ENCODE data around the gene TTF2. TPM values are rescaled to one million over a fixed set of nuclear protein-coding genes. Genes with fewer than 3 reads are reported as not detected.

The TTF2 gene
- total RNA-seq, 1 donor from 2014 or later = 36.1 TPM

DNA sequence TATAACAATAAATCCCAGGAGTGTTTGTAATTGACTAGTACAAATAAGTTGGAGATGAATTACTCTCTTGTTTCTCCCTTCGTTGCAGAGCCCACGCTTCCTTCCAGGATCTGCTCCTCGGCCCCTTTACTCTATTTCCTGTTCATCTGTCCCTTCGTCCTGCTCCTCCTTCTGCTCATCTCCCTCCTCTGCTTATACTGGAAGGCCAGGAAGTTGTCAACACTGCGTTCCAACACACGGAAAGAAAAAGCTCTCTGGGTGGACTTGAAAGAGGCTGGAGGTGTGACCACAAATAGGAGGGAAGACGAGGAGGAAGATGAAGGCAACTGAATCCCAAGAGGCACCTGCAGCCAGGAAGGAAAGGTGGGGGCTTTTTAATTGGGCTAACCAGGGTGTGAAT lies 26.4 kb upstream of the TTF2 start:
- Mint-ChIP-seq H3K9me3 (no peaks in the 10 kb centered on the region), H3K27ac (no peak overlapping the region), H3K4me3 (no peak overlapping the region), H3K27me3 (ENCODE audit: insufficient read depth, low read depth) (peaks cover 2% of the 10 kb centered on the region), H3K36me3 (no peaks in the 10 kb centered on the region), H3K4me1 (peaks cover 15% of the 10 kb centered on the region)
- Histone ChIP-seq H3K27ac (no peak overlapping the region), H3K79me2 (ENCODE audit: low read depth) (no peaks in the 10 kb centered on the region), H3F3A (ENCODE audit: low read depth) (no peaks in the 10 kb centered on the region), H3K4me1 (peaks cover 8% of the 10 kb centered on the region), H2AFZ (replicated peaks) (no peak overlapping the region), H3K36me3 (no peaks in the 10 kb centered on the region), H3K9me3 (ENCODE audit: low read depth) (no peaks in the 10 kb centered on the region), H3K4me2 (no peak overlapping the region), H3K27me3 (no peaks in the 10 kb centered on the region), H3K4me3 (no peak overlapping the region), H3K9ac (no peak overlapping the region), H4K20me1 (ENCODE audit: low read depth) (no peaks in the 10 kb centered on the region)
- no peak for DNase-seq (ENCODE audit: low spot score)
- TF ChIP-seq CTCF (IDR thresholded peaks at IDR 0.05) (no peak), EZH2 (IDR thresholded peaks at IDR 0.05) (no peak), EZH2phosphoT487 (IDR thresholded peaks at IDR 0.05) (no peak)

DNA sequence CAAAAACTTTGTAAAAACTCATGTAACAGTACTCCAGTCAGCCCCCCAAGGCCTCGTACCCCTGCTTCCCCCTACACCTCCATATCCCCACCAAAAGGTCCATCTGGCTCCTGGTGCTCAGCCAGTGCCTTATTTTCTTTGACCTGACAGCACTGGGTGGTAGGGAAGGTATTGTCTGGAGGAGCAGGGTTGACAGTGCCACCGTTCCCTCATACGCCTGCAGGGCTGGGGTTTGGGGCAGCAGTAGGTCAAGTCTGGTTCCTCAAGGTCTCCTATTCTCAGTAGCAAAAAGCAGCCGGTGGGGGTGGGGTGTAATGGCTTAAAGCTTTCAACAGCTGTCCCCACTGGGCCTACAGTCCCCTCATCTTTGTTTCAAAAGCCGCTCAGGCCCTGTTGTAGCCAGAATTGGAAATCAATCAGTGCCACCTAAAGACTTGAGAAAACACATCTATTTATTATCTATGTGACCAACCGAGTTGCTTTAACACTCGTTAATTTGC lies 25.3 kb upstream of the TTF2 start:
- Histone ChIP-seq H3K79me2 (ENCODE audit: low read depth) (no peaks in the 10 kb centered on the region), H3K4me2 (no peak overlapping the region), H3K9me3 (ENCODE audit: low read depth) (no peaks in the 10 kb centered on the region), H3K27me3 (no peaks in the 10 kb centered on the region), H3F3A (ENCODE audit: low read depth) (no peaks in the 10 kb centered on the region), H3K36me3 (no peaks in the 10 kb centered on the region), H4K20me1 (ENCODE audit: low read depth) (no peaks in the 10 kb centered on the region), H3K27ac (no peak overlapping the region), H3K4me3 (no peak overlapping the region), H3K4me1 (peaks cover 8% of the 10 kb centered on the region), H3K9ac (no peak overlapping the region), H2AFZ (replicated peaks) (no peak overlapping the region)
- Mint-ChIP-seq H3K9me3 (no peaks in the 10 kb centered on the region), H3K4me1 (peaks cover 15% of the 10 kb centered on the region), H3K4me3 (no peak overlapping the region), H3K36me3 (no peaks in the 10 kb centered on the region), H3K27ac (no peak overlapping the region), H3K27me3 (ENCODE audit: insufficient read depth, low read depth) (peaks cover 2% of the 10 kb centered on the region)
- TF ChIP-seq EZH2 (IDR thresholded peaks at IDR 0.05) = no peak
- TF ChIP-seq CTCF (IDR thresholded peaks at IDR 0.05) = no peak
- no peak for TF ChIP-seq EZH2phosphoT487 (IDR thresholded peaks at IDR 0.05)
- DNase-seq (ENCODE audit: low spot score) = no peak

DNA sequence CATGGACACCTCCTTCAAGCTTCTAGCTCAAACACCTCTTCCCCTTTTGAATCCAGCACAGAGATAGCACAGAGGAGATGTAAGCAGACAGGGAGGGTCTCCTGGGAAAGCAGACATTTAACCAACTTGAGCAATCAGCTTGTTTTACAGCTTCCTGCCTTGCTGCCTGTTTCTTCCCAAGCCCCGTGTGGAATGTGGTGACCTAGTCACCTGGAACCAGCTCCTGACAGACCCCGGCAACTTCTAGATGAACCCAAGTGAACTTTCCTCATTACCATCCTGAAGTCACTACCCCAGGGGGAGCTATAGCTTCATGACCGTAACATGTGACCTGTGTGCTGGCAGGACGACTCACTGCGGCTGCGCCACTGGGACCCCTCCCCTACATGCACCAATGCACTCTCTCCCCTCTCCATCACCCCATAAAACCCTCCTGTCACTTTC lies 24.1 kb upstream of the TTF2 start:
- Histone ChIP-seq H3K27me3 (no peaks in the 10 kb centered on the region), H3K9ac (no peak overlapping the region), H3K9me3 (ENCODE audit: low read depth) (no peaks in the 10 kb centered on the region), H3K4me3 (no peak overlapping the region), H3K79me2 (ENCODE audit: low read depth) (no peaks in the 10 kb centered on the region), H3F3A (ENCODE audit: low read depth) (no peaks in the 10 kb centered on the region), H3K4me1 (peaks cover 8% of the 10 kb centered on the region), H2AFZ (replicated peaks) (no peak overlapping the region), H4K20me1 (ENCODE audit: low read depth) (no peaks in the 10 kb centered on the region), H3K4me2 (no peak overlapping the region), H3K36me3 (no peaks in the 10 kb centered on the region), H3K27ac (no peak overlapping the region)
- Mint-ChIP-seq H3K9me3 (no peaks in the 10 kb centered on the region), H3K27ac (peak overlapping the region; percentile 14), H3K36me3 (no peaks in the 10 kb centered on the region), H3K27me3 (ENCODE audit: insufficient read depth, low read depth) (no peaks in the 10 kb centered on the region), H3K4me1 (peaks cover 15% of the 10 kb centered on the region), H3K4me3 (no peak overlapping the region)
- DNase-seq (ENCODE audit: low spot score) = no peak
- TF ChIP-seq CTCF (IDR thresholded peaks at IDR 0.05) = no peak
- no peak for TF ChIP-seq EZH2 (IDR thresholded peaks at IDR 0.05)
- no peak for TF ChIP-seq EZH2phosphoT487 (IDR thresholded peaks at IDR 0.05)
